ENCODE measurements around the gene CCL18. TPM values are rescaled to one million over a fixed set of nuclear protein-coding genes. Genes with fewer than 3 reads are reported as not detected.
"Not testable (repeated sequence)": the region's sequence is repeated elsewhere in the genome, so short reads cannot be mapped to it uniquely, and the experiment has no call there.

CCL18 gene
- total and polyA plus RNA-seq, 2 of the 4 experiments (the other 2 are of a cell fraction): not detected

DNA sequence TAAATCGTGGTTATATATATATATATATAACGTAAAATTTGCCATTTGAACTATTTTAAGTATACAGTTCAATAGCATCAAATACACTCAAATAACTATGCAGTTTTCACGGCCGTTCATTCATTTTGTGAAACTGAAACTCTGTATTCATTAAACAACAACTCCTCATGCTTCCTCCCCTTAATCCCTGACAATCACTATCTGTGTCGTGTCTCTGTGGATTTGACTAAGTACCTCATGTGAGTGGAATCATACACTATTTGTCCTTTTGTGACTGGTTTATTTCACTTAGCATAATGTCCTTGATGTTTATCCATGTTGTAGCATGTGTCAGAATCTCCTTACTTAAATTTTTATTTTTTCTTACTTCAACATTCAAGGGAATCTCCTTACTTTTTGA is 49.1 kb upstream of the CCL18 start:
- H3K27ac ChIP-seq (ENCODE audit: insufficient read depth, low read length): no peak overlapping the region
- H4K8ac ChIP-seq (ENCODE audit: low read depth in 2 of 2, low read length in 2 of 2): no peak overlapping the region
- TF ChIP-seq SMC3 (IDR thresholded peaks at IDR 0.05; ENCODE audit: low read depth, low read length) (no peak), NFE2L2 (IDR thresholded peaks at IDR 0.05; ENCODE audit: low read depth, low read length) (no peak), MAFK (IDR thresholded peaks at IDR 0.05; ENCODE audit: low read depth, low read length) (no peak), FOS (IDR thresholded peaks at IDR 0.05; ENCODE audit: low read depth, low read length) (no peak), CEBPB (IDR thresholded peaks at IDR 0.05; ENCODE audit: low read depth, low read length) (no peak), RAD21 (IDR thresholded peaks at IDR 0.05; ENCODE audit: low read length) (no peak), BHLHE40 (IDR thresholded peaks at IDR 0.05; ENCODE audit: low read depth, low read length) (no peak), MXI1 (IDR thresholded peaks at IDR 0.05; ENCODE audit: borderline replicate concordance, low read depth, low read length) (no peak), RFX5 (IDR thresholded peaks at IDR 0.05; ENCODE audit: low read depth, low read length) (no peak), CHD1 (IDR thresholded peaks at IDR 0.05; ENCODE audit: low read depth, low read length) (no peak), POLR2A (IDR thresholded peaks at IDR 0.05; ENCODE audit: low read depth, low read length) (no peak)
- TF ChIP-seq, protein P1, sequence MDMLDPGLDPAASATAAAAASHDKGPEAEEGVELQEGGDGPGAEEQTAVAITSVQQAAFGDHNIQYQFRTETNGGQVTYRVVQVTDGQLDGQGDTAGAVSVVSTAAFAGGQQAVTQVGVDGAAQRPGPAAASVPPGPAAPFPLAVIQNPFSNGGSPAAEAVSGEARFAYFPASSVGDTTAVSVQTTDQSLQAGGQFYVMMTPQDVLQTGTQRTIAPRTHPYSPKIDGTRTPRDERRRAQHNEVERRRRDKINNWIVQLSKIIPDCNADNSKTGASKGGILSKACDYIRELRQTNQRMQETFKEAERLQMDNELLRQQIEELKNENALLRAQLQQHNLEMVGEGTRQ (IDR thresholded peaks at IDR 0.05; ENCODE audit: low read depth, low read length): no peak
- H3K9me1 ChIP-seq (ENCODE audit: insufficient read depth, low read length): no peaks in the 10 kb centered on the region
- no peak overlapping the region for H3K4me2 ChIP-seq (ENCODE audit: low read depth, low read length)
- H2BK120ac ChIP-seq (ENCODE audit: low read depth, low read length): no peak overlapping the region
- BruUV-seq (replicated peaks): no TSS peak
- ChIA-PET POLR2A (ENCODE audit: unreplicated experiment) (no interaction called here), CTCF (no interaction called here)
- no peaks in the 10 kb centered on the region for H4K20me1 ChIP-seq (ENCODE audit: insufficient read depth, low read length)
- no peak overlapping the region for H2AFZ ChIP-seq (replicated peaks; ENCODE audit: low read length, poor library complexity)
- no peak overlapping the region for H3K4ac ChIP-seq (ENCODE audit: low read depth, low read length)
- H3K27me3 ChIP-seq (ENCODE audit: control insufficient read depth, insufficient read depth, low read length): peaks cover 3% of the 10 kb centered on the region
- no peak overlapping the region for H2BK20ac ChIP-seq (ENCODE audit: low read depth, low read length)
- WGBS, 2 experiments (ENCODE audit: extremely low coverage in 2 of 2, insufficient read length in 1 of 2): no CpG with 5 or more reads among the region's 5 CpGs
- intact Hi-C loops (cut with micrococcal nuclease) (no loop called here), dilution Hi-C loops (cut with HindIII; ENCODE audit: low sequenced_read_pairs, unreplicated experiment) (no loop called here), in situ Hi-C loops (cut with MboI; ENCODE audit: low sequenced_read_pairs) (no loop called here)
- DNase-seq (no peak), ATAC-seq (ENCODE audit: low read depth) (no peak)
- H3K9me3 ChIP-seq (ENCODE audit: control insufficient read depth, insufficient read depth, low read length): no peaks in the 10 kb centered on the region
- H4K5ac ChIP-seq (ENCODE audit: low read depth, low read length): no peak overlapping the region
- H3K4me3 ChIP-seq (ENCODE audit: insufficient read depth, low read depth, low read length): no peak overlapping the region
- no peak overlapping the region for H4K91ac ChIP-seq (ENCODE audit: insufficient read depth, low read depth, low read length)
- no peak overlapping the region for H2AK5ac ChIP-seq (ENCODE audit: low read depth, low read length)
- no peak overlapping the region for H3K14ac ChIP-seq (replicated peaks; ENCODE audit: low read depth, low read length)
- no peaks in the 10 kb centered on the region for H3K36me3 ChIP-seq (ENCODE audit: control insufficient read depth, insufficient read depth, low read length)
- H2BK5ac ChIP-seq (ENCODE audit: low read depth, low read length, poor library complexity, severe bottlenecking): no peak overlapping the region
- H3K56ac ChIP-seq (ENCODE audit: extremely low read depth, insufficient read depth, low read length): no peak overlapping the region
- H3K79me1 ChIP-seq (ENCODE audit: low read depth in 1 of 2, low read length in 2 of 2): no peaks in the 10 kb centered on the region
- no peaks in the 10 kb centered on the region for H3K4me1 ChIP-seq (ENCODE audit: control insufficient read depth, insufficient read depth, low read length)
- no peak overlapping the region for H3K18ac ChIP-seq (ENCODE audit: low read depth, low read length)
- H2AK9ac ChIP-seq (replicated peaks; ENCODE audit: low read depth, low read length, poor library complexity): no peak overlapping the region
- H3K23ac ChIP-seq (ENCODE audit: low read depth, low read length): no peak overlapping the region
- H3K9ac ChIP-seq (ENCODE audit: low read depth, low read length): no peak overlapping the region
- no peak overlapping the region for H2BK15ac ChIP-seq (ENCODE audit: low read depth, low read length)

DNA sequence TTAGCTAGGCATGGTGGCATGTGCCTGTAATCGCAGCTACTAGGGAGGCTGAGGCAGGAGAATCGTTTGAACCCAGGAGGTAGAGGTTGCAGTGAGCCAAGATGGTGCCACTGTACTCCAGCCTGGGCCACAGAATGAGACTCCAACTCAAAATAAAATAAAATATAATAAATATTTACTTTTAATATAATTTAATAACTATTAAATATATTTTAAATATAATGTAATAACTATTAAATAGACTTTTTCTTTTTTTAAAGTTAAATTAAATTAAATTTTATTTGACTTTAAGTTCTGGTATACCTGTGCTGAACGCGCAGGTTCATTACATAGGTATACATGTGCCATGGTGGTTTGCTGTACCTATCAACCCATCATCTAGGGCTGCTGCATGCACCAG is 48.2 kb upstream of the CCL18 start:
- H3K4me3 ChIP-seq (ENCODE audit: insufficient read depth, low read depth, low read length); H3K23ac ChIP-seq (ENCODE audit: low read depth, low read length); DNase-seq; H3K79me1 ChIP-seq (ENCODE audit: low read depth in 1 of 2, low read length in 2 of 2); H2AFZ ChIP-seq (replicated peaks; ENCODE audit: low read length, poor library complexity); BruUV-seq (replicated peaks); H2BK15ac ChIP-seq (ENCODE audit: low read depth, low read length); CTCF ChIA-PET; H3K4me2 ChIP-seq (ENCODE audit: low read depth, low read length); dilution Hi-C loops (cut with HindIII; ENCODE audit: low sequenced_read_pairs, unreplicated experiment); ATAC-seq (ENCODE audit: low read depth); H3K9me3 ChIP-seq (ENCODE audit: control insufficient read depth, insufficient read depth, low read length); in situ Hi-C loops (cut with MboI; ENCODE audit: low sequenced_read_pairs); H3K9ac ChIP-seq (ENCODE audit: low read depth, low read length); H3K4ac ChIP-seq (ENCODE audit: low read depth, low read length); H4K5ac ChIP-seq (ENCODE audit: low read depth, low read length); H2AK9ac ChIP-seq (replicated peaks; ENCODE audit: low read depth, low read length, poor library complexity); H4K91ac ChIP-seq (ENCODE audit: insufficient read depth, low read depth, low read length); H2BK120ac ChIP-seq (ENCODE audit: low read depth, low read length); H3K4me1 ChIP-seq (ENCODE audit: control insufficient read depth, insufficient read depth, low read length); H3K27ac ChIP-seq (ENCODE audit: insufficient read depth, low read length); H3K9me1 ChIP-seq (ENCODE audit: insufficient read depth, low read length); H3K27me3 ChIP-seq (ENCODE audit: control insufficient read depth, insufficient read depth, low read length); H3K36me3 ChIP-seq (ENCODE audit: control insufficient read depth, insufficient read depth, low read length); POLR2A ChIA-PET (ENCODE audit: unreplicated experiment); H2BK20ac ChIP-seq (ENCODE audit: low read depth, low read length); H3K56ac ChIP-seq (ENCODE audit: extremely low read depth, insufficient read depth, low read length); H4K8ac ChIP-seq (ENCODE audit: low read depth in 2 of 2, low read length in 2 of 2); H2BK5ac ChIP-seq (ENCODE audit: low read depth, low read length, poor library complexity, severe bottlenecking); H4K20me1 ChIP-seq (ENCODE audit: insufficient read depth, low read length); H3K14ac ChIP-seq (replicated peaks; ENCODE audit: low read depth, low read length); H3K18ac ChIP-seq (ENCODE audit: low read depth, low read length); H2AK5ac ChIP-seq (ENCODE audit: low read depth, low read length): not testable (repeated sequence)
- intact Hi-C loops (cut with micrococcal nuclease): loop anchor here (2.0 kb wide), 1 partner anchor 19 kb away; no protein-coding TSS in a partner anchor
- WGBS, 2 experiments (ENCODE audit: extremely low coverage in 2 of 2, insufficient read length in 1 of 2): no CpG with 5 or more reads among the region's 4 CpGs
